Activated CD4-positive, CD25-positive, alpha-beta regulatory T cell (primary cell): ENCODE results near the gene SCUBE1.

Experiments used
- DNase-seq, 4 experiments: peaks; one replicate each; lab custom pipeline; 2025; lab: John Stamatoyannopoulos, UW

Gene SCUBE1

DNA sequence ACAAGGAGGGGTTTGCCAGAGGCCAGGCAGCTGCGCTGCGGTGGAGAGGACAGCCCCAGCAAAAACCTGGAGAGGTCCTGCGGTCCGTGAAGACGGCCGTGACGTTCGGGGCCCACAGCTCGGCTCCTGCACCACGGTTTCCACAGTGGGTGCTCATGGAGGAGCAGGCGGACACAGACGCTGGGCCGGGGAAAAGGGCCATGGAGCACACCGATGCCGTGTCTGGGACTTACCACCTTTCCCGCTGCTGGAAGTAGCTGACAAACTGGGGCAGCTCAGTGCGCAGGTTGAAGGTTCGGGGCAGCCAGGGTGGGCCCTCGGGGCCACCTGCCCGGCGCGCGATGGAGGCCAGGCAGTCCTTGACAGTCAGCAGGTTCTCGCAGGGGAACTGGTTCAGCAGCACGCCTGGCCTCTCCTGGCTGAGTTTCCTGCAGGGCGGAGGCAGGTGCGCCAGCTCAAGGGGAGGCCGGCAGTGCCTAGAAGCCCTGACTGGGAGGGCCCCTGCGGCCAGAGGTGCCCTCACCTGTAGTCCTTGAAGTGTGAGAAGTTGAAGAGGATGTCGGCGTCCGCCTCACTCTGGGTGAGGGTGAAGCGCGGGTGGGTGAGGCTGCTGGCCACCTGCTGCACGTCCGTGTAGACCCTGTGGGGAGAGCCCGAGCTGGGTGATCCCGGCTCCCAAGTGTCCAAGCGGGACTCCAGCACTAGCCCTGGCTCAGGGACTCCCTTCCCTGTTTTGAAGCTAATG, 169.0 kb downstream of the SCUBE1 start:
- DNase-seq: no peak

DNA sequence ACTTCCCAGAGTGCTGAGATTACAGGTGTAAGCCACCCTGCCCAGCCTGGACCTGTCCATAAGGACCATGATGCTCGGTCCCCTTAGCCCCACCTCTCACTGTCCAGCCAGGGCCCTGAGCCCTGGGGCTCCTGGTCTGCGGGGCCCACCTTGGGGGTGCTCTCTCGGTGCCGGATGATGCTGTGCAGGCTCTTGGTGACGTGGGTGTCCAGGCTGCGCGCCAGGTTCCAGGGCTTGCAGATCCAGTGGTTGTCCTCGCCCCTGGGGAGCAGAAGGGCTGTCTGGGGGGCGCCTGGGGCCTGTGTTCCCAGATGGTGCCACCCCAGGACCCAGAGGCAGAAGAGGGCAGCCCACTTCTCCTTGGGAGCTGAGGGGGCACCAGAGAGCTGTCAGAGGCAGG, 169.6 kb downstream of the SCUBE1 start:
- DNase-seq: no peak

DNA sequence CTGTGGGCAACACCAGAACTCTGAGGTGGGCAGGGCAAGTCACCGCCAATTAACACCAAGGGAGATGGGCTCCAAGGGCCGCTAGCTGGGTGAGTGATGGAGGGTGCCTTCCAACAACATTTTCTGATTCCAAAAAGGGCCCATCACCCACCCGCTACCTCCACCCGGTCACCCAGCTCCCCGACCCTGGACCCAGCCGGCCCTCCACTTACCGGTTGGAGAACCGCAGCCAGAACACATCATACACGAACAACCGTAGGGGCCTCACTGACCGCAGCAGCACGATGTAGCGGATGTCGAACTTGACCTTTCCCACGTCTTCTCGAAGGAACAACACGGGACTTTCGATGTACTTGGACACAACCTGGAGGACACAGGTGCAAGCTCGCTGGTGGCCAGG, 171.0 kb downstream of the SCUBE1 start:
- DNase-seq: no peak

DNA sequence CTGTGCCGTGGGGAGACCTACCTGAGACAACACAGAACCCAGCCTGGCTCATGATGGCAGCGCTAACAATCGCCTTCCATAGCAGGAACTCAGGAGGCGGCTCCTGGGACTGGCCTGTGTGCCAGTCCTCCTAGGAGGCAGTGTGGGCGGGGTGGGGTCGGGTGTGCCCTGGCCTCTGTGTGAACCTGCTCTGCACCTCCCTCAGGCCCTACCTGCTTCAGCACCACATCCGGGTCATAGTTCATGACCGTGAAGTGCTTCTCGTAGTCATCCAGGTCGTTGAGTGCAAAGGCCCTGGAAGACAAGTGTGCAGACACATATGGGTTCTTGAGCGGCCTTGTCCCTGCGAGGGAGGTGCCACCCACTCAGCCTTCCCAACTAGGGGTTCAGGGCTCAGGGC, 171.6 kb downstream of the SCUBE1 start:
- DNase-seq: no peak

DNA sequence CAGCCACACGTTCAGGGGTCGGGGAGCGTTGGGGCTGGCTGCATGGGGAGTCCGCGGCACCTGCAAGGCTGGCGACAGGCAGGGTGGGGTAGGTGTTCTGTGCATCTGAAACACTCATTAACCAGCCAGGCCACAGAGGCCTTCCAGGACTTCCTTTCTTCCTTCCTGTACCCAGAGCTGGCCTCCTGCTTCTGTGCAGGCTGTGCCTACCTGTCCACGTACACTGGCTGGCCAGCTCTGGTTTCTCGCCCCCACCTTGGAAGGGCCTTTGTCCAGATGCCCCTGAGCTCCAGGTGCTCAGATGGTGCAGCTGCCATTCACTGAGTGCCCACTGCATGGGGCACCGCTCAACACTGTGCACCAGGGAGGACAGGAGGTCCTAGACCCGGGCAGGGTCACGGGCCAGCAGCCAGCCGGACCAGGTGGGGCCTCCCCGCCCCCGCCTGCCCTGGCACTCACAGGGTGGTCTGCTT, 172.1 kb downstream of the SCUBE1 start:
- no peak for DNase-seq

DNA sequence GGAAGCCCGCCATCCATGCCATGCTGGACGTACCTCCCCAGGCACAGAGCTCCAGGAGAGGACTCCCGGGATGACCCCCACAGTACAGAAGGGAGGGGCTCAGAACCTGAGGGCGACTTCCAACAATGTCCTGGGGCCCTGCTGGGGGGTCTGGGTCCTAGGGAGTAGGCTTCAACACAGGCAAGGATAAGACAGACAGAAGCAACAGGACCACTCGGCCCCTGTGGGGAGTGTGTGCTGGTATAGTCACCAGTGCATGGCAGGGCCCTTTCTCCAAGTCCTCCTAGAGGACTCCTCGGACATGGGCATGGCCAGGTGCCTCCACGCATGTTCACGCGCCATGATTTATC, 173.1 kb downstream of the SCUBE1 start:
- DNase-seq: no peak

DNA sequence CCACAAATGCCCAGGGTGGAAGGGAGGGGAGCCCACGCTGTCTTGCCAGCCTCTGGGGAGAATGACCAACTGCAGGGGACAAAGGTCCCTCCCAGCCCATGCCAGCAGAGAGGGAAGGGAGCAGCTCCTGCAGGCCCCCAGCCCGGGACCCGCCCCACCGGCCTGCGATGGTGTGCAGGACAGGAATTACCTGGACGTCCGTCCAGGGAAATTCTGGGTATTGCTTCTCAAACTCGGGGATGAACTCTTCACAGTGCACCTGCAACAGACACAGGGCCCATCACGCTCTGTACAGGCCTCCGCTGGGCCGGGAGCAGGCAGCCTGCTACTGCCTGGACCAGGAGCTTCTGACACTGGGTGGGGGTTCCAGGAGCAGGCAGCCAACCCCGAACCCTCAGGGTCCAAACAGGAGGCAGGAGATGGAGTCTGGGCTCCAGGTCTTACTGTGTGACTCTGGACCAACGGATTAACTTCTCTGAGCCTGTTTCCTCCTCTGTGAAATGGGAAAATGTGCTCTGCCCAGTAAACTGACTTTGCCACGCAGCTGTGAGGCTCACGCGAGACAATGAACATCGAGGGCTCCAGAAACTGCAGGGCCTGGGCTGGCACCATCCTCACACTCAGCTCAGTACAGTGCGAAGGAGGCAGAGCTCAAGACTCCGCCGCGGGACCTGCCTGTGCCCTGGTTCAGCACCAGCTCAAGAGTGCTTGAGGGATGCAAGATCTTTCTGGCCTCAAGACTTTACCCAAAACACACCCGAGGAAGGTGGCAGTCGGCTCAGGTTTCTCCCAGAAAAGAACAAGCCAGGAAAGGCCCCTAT, 173.7 kb downstream of the SCUBE1 start:
- DNase-seq: no peak

DNA sequence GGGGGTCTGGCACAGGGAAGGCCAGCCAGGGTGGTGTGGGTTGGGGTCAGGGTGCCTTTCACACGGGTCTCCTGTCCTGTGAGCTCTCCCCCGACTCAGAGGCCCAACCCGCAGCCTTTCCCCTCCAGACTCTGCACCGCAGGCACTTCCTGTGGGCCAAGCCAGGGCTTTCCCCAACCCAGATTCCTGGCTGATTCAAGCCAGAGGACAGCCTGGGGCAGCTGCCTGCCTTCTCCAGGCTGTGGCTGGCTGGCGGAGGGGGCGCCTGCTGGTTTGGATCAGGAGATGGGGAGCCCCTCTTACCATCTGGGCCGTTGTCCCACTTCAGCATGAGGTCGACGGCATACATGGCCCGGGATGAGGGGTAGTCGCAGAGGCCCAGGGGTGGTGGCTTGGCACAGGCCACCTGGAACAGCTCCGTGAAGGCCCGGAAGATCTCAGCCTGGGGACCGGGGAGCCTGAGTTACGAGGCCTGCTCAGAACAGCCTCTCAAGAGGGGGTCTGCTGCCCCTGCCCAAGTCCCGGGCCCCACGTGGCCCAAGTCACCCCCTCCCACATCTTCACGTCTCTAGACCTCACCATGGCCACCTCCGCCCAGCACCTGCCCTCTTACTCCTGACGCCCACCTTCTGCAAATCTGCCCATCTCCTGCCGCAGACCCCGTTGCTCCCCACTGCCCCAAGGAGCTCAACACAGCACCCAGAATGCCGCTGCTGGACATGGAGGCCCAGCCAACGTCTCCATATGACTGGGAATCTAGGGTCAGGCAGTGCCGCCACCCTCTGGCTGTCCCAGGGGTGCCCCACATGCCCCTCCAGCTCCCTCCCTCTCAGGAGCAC, 174.5 kb downstream of the SCUBE1 start:
- DNase-seq: no peak

DNA sequence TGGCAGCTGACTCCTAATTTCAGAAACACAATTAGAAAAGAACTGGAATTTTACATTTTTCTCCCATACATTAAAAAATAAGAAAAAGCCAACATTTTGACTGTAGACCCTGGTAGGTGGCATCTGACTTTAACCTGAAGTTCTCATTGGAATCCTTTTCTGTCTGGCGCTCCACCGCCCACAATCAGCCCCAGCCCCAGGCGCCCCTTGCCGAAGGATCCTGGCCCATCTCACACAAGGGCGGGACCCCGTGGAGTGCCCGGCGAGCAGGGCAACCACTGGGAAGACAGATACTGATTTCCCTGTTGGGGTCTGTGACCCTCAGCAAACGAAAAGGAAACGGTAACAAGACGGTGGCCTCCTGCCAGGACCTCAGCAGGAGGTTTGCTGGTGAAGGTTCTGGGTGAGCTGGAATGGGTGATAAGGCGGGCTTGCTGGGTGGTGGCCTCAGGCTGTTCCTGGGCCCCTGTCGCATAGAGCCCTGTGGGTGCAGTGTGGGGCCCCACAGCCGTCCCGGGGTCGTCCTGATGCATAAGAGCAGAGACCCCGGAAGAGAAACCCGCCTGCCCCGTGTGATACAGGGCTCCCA, 176.1 kb downstream of the SCUBE1 start:
- DNase-seq: no peak

DNA sequence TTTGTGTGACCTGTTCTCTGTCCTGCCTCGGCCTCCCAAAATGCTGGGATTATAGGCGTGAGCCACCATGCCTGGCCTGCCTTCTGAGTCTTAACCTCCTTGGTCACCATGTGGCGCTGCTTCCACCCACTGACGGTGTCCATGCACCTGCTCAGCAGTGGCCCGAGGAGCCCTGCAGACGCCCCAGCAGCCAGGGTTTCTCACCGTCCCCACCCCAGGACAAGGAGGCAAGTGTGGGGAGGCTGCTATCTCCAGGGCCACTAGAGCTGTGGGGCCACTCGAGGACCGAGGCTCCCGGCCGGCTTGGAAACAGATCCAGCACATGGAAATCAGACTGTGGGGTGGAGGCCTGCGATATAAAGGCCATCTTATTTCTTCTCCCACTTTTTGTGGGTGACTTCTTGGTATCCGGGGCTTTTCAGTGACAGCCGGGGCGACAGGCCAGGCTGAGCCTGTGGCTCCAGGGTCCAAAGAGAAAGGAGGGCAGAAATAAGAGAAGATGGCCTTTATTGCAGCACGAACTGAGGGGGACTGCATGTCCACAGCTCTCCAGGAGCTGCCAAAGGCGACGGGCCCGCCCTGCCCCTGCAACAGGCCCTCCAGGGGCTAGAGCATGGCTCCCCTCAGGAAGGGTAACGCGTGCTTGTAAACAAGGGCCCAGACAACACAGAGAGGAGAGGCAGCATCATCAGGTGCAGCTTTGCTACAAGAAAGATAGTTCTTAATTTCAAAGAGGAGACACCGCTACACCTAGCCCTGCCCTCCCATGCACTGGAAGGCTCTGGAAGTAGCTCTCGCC, 176.8 kb downstream of the SCUBE1 start:
- DNase-seq: no peak

DNA sequence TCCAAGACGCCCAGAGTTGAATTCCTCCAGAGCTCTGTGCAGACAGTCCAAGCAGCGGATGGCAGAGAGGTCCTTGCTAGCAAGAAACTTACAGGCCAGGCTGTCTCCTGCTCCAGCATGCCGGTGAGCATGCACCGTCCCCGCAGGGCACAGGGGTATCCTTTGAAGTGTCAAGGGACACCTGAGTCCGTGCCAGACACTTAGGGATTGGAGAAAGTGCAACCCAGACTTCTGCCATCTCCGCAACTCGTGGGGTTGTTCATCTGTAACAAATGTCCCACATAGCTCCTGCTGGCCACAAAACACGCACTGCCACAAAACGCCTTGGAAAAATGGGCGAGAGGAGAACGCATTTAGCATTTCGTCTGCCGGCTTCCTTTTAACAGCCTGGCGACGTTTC, 178.5 kb downstream of the SCUBE1 start:
- no peak for DNase-seq

DNA sequence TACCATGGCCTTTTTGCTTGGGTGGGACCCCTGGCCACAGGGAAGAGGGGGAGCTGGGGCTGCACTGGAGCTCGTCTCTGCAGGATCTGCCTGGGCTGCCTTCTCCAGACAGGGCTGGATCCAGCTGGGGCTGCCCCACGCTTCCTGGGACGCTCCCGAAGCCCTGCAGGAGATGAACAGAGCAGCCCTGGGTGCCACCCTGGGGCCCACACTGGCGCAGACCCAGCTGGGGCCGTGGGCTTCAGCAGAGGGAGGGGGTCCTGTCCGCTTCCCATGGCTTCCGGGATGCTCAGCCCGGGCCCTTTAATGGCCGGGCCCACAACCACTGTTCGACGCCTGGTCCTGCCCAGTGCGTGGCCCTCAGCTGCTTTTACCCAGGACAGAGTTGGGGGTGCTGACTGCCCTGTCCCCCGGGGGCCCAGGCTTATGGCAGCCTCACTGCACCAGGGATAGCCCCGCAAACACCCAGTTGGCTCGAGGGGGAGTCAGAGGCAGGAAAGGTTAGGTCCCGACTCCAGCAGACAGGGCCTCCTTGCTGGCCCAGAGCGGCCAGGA, 179.9 kb downstream of the SCUBE1 start:
- DNase-seq: no peak

DNA sequence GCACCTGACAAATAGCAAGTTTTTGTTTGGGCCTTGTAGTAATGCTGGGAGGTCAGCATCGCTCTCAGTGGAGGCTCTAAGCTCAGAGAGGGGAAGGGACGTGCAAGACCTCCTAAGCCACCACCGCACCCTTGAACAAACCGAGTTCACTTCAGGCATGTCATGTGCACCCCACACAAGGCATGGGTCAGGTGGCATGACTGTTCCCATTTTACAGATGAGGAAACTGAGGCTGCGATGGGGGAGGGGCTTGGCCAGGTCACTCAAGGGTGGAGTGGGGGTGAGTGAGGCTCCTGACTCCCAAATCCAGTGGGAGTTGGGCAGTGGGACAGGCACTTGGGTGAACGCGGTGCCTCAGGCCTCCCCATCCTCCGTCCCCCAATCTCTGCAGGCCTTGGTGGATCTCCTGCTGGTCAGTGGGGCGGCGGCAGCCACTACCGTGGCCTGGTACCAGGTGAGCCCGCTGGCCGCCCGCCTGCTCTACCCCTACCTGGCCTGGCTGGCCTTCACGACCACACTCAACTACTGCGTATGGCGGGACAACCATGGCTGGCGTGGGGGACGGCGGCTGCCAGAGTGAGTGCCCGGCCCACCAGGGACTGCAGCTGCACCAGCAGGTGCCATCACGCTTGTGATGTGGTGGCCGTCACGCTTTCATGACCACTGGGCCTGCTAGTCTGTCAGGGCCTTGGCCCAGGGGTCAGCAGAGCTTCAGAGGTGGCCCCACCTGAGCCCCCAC, 180.6 kb downstream of the SCUBE1 start:
- DNase-seq: no peak

DNA sequence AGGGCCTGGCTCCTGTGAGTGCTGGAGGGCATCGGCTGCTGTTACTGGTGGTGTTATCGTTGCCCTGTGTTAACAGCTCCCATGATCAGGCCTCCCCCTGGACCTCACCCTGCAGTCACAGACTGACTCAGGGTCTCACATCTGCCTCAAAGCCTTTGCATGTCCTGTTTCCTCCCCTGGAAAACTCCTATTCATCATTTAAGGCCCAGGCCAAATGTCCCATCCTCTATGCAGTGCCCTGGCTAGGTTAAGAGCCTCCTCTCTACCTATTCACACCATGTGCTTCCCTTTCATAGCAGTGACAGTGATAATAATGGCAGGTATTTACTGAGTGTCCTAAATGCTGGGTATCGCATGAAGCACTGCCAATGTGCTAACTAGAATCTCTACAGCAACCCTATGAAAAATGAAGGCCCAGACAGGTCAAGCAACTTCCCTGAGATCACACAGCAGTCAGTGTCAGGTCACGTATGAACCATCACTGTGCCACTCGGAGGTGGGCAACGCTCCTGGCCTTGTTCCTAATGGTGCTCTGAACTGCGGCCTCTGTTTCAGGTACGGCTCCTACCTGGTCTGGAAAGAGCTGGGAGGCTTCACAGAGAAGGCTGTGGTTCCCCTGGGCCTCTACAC, 182.6 kb downstream of the SCUBE1 start:
- no peak for DNase-seq

DNA sequence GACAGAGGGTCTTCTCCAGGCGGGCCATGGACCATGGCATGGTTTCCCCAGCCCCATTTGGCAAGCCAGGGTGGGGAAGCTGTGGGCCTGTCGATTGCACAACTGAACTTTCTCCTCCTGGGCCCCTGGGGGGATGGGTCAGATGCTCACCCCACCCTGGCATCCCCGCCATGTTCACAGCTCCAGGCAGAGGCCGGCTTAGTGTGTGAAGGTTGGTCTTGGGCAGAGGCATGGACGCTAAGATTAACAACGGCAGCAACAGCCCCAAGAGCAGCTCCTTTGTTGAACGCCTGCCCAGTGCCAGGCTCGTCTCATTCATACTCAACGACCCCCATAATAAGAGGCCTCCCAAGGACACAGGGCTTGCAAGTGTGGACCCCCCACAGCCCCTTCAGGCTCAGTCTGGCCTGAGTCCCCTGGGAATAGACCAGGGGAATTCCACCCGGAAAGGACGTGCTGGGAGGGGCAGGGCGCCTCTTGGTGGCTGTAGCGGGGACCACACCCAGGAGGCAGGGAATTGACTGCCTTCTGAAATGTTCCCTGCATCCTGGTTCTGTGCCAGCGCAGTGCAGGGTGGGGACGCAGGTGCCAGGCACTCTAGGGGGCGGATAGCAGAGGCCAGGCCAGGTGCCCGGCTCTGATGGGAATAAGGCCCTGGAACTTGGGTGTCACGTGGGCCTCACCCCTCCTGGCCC, 183.5 kb downstream of the SCUBE1 start:
- no peak for DNase-seq

DNA sequence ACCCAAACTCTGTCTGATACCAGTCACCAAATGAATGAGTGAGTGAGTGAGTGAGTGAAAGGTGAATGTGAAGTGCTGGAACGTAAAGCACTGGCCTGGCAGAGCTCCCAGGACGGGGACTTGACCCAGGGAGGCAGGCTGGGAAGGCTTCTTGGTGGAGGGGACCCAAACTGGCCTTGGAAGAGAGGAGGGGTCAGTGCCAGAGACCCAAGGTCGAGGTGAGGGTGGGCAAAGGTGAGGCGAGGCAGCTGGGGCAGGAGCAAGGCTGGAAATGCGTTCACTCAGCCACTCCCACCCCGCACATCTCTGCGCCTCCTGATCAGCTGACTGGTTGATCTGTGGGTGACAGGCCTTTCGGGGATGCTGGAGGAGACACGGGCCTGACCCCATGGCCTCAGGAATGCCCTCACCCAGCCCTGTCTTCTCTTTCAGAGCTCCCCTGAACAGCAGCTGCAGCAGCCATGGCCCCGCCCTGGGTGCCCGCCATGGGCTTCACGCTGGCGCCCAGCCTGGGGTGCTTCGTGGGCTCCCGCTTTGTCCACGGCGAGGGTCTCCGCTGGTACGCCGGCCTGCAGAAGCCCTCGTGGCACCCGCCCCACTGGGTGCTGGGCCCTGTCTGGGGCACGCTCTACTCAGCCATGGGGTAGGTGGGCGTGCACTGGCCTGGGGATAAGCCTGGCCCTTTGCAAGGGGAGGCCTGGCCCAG, 184.2 kb downstream of the SCUBE1 start:
- no peak for DNase-seq

DNA sequence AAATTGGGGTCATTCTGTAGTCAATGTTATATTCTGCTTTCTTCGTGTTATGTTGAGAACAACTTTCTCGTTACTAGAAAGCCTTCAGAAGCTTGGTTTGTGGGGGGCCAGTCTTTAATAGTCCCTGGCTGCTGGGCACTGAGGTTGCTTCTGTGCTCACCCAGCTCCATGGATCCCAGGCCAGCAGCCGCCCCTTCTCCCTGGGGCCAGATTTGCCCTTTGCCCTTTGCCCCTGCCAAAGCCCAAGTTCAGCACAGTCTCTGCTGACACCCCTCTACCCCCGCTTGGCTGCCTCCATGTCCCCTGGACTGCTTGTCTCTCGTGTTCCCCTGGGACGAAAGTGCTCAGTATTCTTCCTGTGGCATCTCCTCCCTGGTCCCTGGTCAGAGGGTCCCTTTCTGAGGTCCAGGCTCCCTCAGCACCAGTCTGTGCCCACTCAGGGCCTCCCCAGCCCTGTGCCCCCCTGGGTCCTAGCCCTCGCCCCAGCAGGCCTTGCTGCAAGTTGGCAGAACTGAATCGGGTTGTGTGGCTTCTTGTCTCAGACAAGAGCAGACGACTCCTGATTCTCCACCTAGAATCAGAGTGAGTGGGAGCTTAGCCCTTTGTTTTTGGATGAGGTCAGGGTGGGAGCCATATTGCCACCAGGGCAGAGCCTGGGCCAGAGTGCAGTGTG, 185.2 kb downstream of the SCUBE1 start:
- no peak for DNase-seq

DNA sequence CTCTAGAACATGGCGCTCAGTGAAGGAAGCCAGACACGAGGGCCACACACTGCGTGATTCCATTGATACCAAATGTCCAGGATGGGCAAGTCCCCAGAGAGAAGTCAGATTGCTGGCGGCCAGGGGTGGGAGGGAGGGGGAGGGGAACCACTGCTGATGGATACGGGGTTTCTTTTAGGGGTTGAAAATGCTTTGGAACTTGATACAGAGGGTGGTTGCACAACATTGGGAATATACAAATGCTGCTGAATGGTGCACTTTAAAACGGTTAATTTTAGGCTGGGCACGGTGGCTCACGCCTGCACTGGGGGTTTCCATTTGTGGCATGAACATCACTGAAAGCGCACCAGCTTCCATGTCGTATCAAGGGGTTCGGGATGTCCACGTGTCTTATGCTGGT, 186.8 kb downstream of the SCUBE1 start:
- no peak for DNase-seq
